Upper lobe of left lung (tissue), 6 donors: ENCODE measurements around the gene DCAKD. TPM values are rescaled to one million over a fixed set of nuclear protein-coding genes. Genes with fewer than 3 reads are reported as not detected.

Experiments used
- ATAC-seq, 2 donors: fragments of 200-7000 bp; cut with Tn5 transposase; one replicate each; pipeline ENCODE4 v1.9.1; 2022; ENCODE audit warnings: mild to moderate bottlenecking in 2 of 2, moderate library complexity in 2 of 2; ENCODE audit not compliant: low FRiP score in 2 of 2
- DNase-seq, 2 donors: peaks; one replicate each; pipeline ENCODE4 v3.0.0-alpha.2; 2019 to 2020
- H3K27ac ChIP-seq, 4 donors: fragments of 200-600 bp; sonication (generic); one replicate each; pipeline ENCODE4 v1.5.1; 2016 to 2019
- H3K27me3 ChIP-seq, 4 donors: fragments of 200-600 bp; sonication (generic); one replicate each; pipeline ENCODE4 v1.5.1; 2017 to 2019
- H3K36me3 ChIP-seq, 4 donors: fragments of 200-600 bp; sonication (generic); one replicate each; pipeline ENCODE4 v1.5.1; 2016 to 2019
- H3K4me1 ChIP-seq, 4 donors: fragments of 200-600 bp; sonication (generic); one replicate each; pipeline ENCODE4 v1.5.1; 2018 to 2019
- H3K4me3 ChIP-seq, 4 donors: fragments of 200-600 bp; sonication (generic); one replicate each; pipeline ENCODE4 v1.5.1; 2017 to 2019; ENCODE audit warnings: mild to moderate bottlenecking in 2 of 4, moderate library complexity in 1 of 4
- H3K9me3 ChIP-seq, 4 donors: fragments of 200-600 bp; sonication (generic); one replicate each; pipeline ENCODE4 v1.5.1; 2018 to 2019
- CTCF ChIP-seq, 6 experiments: fragments of 450-650 bp in 4 of 6; fragments of 200-600 bp in 2 of 6; sonication (generic) in 2 of 6; IDR thresholded peaks; one replicate each; pipeline ENCODE4 v1.5.1; 2016 to 2019; ENCODE audit warnings: antibody characterized with exemption in 6 of 6
- EP300 ChIP-seq, 4 donors: sonication (generic); formaldehyde crosslinking; IDR thresholded peaks; one replicate each; pipeline ENCODE4 v1.5.1; 2017; ENCODE audit warnings: antibody characterized with exemption in 4 of 4, control low read depth in 2 of 4
- POLR2A ChIP-seq, 4 donors: fragments of 450-650 bp; IDR thresholded peaks; one replicate each; pipeline ENCODE4 v1.5.1; 2016 to 2017; ENCODE audit warnings: antibody characterized with exemption in 4 of 4, mild to moderate bottlenecking in 2 of 4
- POLR2AphosphoS5 ChIP-seq, 2 donors: sonication (generic); formaldehyde crosslinking; IDR thresholded peaks; one replicate each; pipeline ENCODE4 v1.5.1; 2017; ENCODE audit warnings: antibody characterized with exemption in 2 of 2
- WGBS, 2 donors: methylation state at CpG; one replicate each; pipeline ENCODE4 v1.1.5; 2017 to 2018; 5-methylcytosine and 5-hydroxymethylcytosine counted together
- total RNA-seq, 6 donors: library from RNA; depleted of rRNA in 4 of 6; stranded (reverse); fragments of >200 nt in 4 of 6; gene quantifications; one replicate each; pipeline versions ENCODE4 v1.1.0 to v1.2.1, GENCODE V29; 2016 to 2021
- donor health status: DM: no; HTN: no; CAD: no; lungs with moderate emphysema.
- donor health status: DM: no; HTN: yes; CAD: no; lungs with severe emphysema.

Gene DCAKD
- total RNA-seq, 6 donors from 2014 or later, result 16.0 to 29.3 (median 22.2) TPM

- no peak for DNase-seq
- H3K27ac ChIP-seq, result no peak overlapping the region
- 80 to 84% methylated on average over 5 of the region's 5 CpGs for WGBS, 2 donors
- no peak overlapping the region for H3K4me3 ChIP-seq
- TF ChIP-seq CTCF (IDR thresholded peaks at IDR 0.05), result no peak
- no peak for TF ChIP-seq EP300 (IDR thresholded peaks at IDR 0.05)
- TF ChIP-seq POLR2A (IDR thresholded peaks at IDR 0.05), result no peak
- TF ChIP-seq POLR2AphosphoS5 (IDR thresholded peaks at IDR 0.05), result no peak
- no peaks in the 10 kb centered on the region for H3K9me3 ChIP-seq
- no peak for ATAC-seq
- H3K4me1 ChIP-seq, result peaks cover 29 to 34% (median 32%) of the 10 kb centered on the region in 4 donors
- H3K36me3 ChIP-seq, result no peaks in the 10 kb centered on the region
- H3K27me3 ChIP-seq, result peaks cover 0 to 10% (median 1%) of the 10 kb centered on the region in 4 donors
Observed at GRCh38 chr17:45016823-45017222, 34.6 kb downstream of the DCAKD start.

DNA sequence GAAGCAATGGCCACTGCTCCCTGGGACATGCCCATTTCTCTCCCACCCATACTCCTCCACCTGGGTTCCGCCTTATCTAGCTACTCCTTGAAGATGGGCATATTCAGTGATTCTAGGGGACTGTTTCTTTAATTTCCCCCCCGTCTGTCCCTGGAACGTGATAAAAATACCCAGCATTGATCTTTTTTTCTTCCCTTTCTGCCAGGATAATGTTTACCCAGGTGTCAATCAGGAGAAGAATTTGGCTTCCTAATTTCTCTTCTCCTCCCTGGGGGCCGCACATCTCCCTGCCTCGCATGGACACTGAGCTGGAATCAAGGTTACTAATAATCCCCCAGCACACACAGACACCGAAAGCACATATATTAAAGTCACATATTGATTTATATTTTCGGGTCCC is 35.2 kb downstream of the DCAKD start:
- H3K36me3 ChIP-seq, result no peaks in the 10 kb centered on the region
- TF ChIP-seq POLR2A (IDR thresholded peaks at IDR 0.05) (no peak), EP300 (IDR thresholded peaks at IDR 0.05) (no peak), POLR2AphosphoS5 (IDR thresholded peaks at IDR 0.05) (no peak), CTCF (IDR thresholded peaks at IDR 0.05) (no peak)
- H3K4me3 ChIP-seq, result no peak overlapping the region
- ATAC-seq, result no peak
- no peak for DNase-seq
- H3K27me3 ChIP-seq, result peaks cover 0 to 10% (median 1%) of the 10 kb centered on the region in 4 donors
- peaks cover 24 to 28% (median 26%) of the 10 kb centered on the region in 4 donors for H3K4me1 ChIP-seq
- H3K9me3 ChIP-seq, result no peaks in the 10 kb centered on the region
- 72 to 76% methylated on average over 7 of the region's 7 CpGs for WGBS, 2 donors
- no peak overlapping the region for H3K27ac ChIP-seq

DNA sequence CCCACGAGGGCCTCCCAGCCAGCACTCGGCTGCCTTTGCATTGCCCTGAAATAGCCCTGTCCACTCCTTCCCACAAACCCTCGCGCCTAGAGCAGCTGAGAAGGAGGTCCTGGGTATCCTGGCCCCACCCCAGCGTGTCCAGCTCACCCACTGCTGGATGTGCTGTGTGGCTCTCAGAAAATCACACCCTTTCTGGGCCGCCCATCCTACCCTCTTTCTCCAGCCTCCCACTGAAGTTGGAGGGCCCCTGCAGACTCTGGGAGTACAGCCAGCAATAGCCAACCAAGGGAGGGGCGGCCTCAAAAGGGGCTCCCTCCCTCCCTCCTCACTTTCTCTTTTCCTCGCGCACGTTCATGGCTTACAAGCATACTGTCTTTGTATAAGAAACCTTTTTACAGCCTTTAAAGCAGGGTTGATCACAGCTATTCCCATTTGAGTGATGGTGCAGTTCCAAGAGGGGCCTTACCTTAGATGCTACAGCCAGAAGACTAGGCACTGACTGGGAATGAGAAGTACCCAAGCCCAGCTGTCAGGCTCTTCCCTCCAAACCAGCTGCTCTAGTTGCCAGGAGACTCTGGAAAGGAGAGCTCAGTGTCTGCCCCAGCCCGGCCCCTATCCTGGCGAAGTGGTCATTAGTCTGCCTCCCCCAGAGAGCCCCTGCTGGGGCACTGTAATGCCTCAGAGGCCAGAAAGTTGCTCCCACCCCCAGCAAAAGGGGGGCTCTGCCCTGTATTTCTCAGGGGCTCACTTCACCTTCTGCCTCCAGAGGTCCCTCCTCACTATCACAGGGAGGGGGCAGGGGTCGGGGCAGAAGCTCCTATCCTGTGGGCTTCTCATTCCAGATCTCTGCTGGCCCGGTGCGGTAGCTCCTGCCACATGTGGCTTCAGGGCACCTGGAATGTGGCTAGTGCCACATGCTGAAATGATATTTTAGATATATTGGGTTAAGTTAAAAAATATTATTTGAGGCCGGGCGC is 38.1 kb downstream of the DCAKD start:
- DNase-seq, result no peak
- Histone ChIP-seq H3K4me3 (no peak overlapping the region), H3K36me3 (no peaks in the 10 kb centered on the region), H3K27me3 (no peaks in the 10 kb centered on the region), H3K9me3 (no peaks in the 10 kb centered on the region), H3K27ac (no peak overlapping the region), H3K4me1 (peaks cover 0 to 2% (median under 1%) of the 10 kb centered on the region in 4 donors)
- ATAC-seq, result peak in 1 of 2 donors; percentile 73
- 71 to 74% methylated on average over 14 to 17 of the region's 17 CpGs for WGBS, 2 donors
- no peak for TF ChIP-seq CTCF (IDR thresholded peaks at IDR 0.05)
- no peak for TF ChIP-seq POLR2A (IDR thresholded peaks at IDR 0.05)
- TF ChIP-seq POLR2AphosphoS5 (IDR thresholded peaks at IDR 0.05), result no peak
- TF ChIP-seq EP300 (IDR thresholded peaks at IDR 0.05), result no peak

- WGBS, 2 donors, result 93 to 95% methylated on average over 1 of the region's 1 CpG
- H3K4me3 ChIP-seq, result no peak overlapping the region
- no peaks in the 10 kb centered on the region for H3K4me1 ChIP-seq
- no peak for ATAC-seq
- H3K36me3 ChIP-seq, result no peaks in the 10 kb centered on the region
- no peak overlapping the region for H3K27ac ChIP-seq
- H3K27me3 ChIP-seq, result no peaks in the 10 kb centered on the region
- no peak for DNase-seq
- TF ChIP-seq POLR2AphosphoS5 (IDR thresholded peaks at IDR 0.05), result no peak
- no peak for TF ChIP-seq POLR2A (IDR thresholded peaks at IDR 0.05)
- no peak for TF ChIP-seq EP300 (IDR thresholded peaks at IDR 0.05)
- no peak for TF ChIP-seq CTCF (IDR thresholded peaks at IDR 0.05)
- no peaks in the 10 kb centered on the region for H3K9me3 ChIP-seq
Observed at GRCh38 chr17:45011767-45012166, 39.7 kb downstream of the DCAKD start.
